HepG2 (cell line): ENCODE measurements around the gene TACO1. TPM values are rescaled to one million over a fixed set of nuclear protein-coding genes. Genes with fewer than 3 reads are reported as not detected.

Experiments
- IKZF1 ChIP-seq: fragments of 450-650 bp; IDR thresholded peaks from 2 replicates; pipeline ENCODE4 v1.7.1; 2016
- IRX3 ChIP-seq: sonication (generic); formaldehyde crosslinking; IDR thresholded peaks from 2 replicates; pipeline ENCODE4 v1.8.1; 2023; ENCODE audit warnings: mild to moderate bottlenecking, low read depth, missing genetic modification reagents, borderline replicate concordance
- ISX ChIP-seq: sonication (generic); formaldehyde crosslinking; conservative IDR thresholded peaks from 2 replicates; pipeline ENCODE4 v1.5.0; 2020; ENCODE audit warnings: missing genetic modification reagents
- LBX2 ChIP-seq: sonication (generic); formaldehyde crosslinking; IDR thresholded peaks from 2 replicates; pipeline ENCODE4 v1.5.0; 2020; ENCODE audit warnings: missing genetic modification reagents, mild to moderate bottlenecking, borderline replicate concordance
- MYC ChIP-seq: sonication (generic); formaldehyde crosslinking; IDR thresholded peaks from 2 replicates; pipeline ENCODE4 v1.9.0; 2021; ENCODE audit warnings: missing genetic modification reagents, borderline replicate concordance
- NFE2L1 ChIP-seq: sonication (generic); formaldehyde crosslinking; IDR thresholded peaks from 2 replicates; pipeline ENCODE4 v1.4.0; 2020; ENCODE audit warnings: missing genetic modification reagents, mild to moderate bottlenecking, borderline replicate concordance
- SYNCRIP ChIP-seq: fragments of 200-400 bp; formaldehyde crosslinking; IDR thresholded peaks from 2 replicates; pipeline ENCODE4 v1.6.1; 2018; ENCODE audit warnings: mild to moderate bottlenecking, low read depth, low read length; ENCODE audit not compliant: insufficient read depth
- UBTF ChIP-seq: sonication (generic); formaldehyde crosslinking; IDR thresholded peaks from 2 replicates; pipeline ENCODE4 v1.4.0; 2020; ENCODE audit warnings: mild to moderate bottlenecking, missing genetic modification reagents
- ZBTB1 ChIP-seq: sonication (generic); formaldehyde crosslinking; IDR thresholded peaks from 2 replicates; pipeline ENCODE4 v1.4.0; 2020; ENCODE audit warnings: missing genetic modification reagents, borderline replicate concordance
- ZBTB4 ChIP-seq: sonication (generic); formaldehyde crosslinking; IDR thresholded peaks from 2 replicates; pipeline ENCODE4 v1.4.0; 2020; ENCODE audit warnings: missing genetic modification reagents, mild to moderate bottlenecking, borderline replicate concordance
- ZNF180 ChIP-seq: sonication (generic); formaldehyde crosslinking; IDR thresholded peaks from 2 replicates; pipeline ENCODE4 v1.4.0; 2020; ENCODE audit warnings: low read depth, missing genetic modification reagents, borderline replicate concordance
- ZNF567 ChIP-seq: sonication (generic); formaldehyde crosslinking; IDR thresholded peaks from 2 replicates; pipeline ENCODE4 v1.8.1; 2023; ENCODE audit warnings: mild to moderate bottlenecking, missing genetic modification reagents, borderline replicate concordance
- ZNF766 ChIP-seq: sonication (generic); formaldehyde crosslinking; IDR thresholded peaks from 2 replicates; pipeline ENCODE4 v1.5.0; 2020; ENCODE audit warnings: missing genetic modification reagents, borderline replicate concordance
- polyA plus RNA-seq, 8 experiments: library from polyadenylated mRNA; depleted of rRNA in 3 of 8; stranded (reverse) in 7 of 8; unstranded in 1 of 8; fragments of >200 nt; fragmentation: Illumina TruSeq in 4 of 8; extraction: Trizol in 4 of 8; gene quantifications; 2 replicates each; pipeline versions ENCODE4 v1.2.1 to v1.2.3, GENCODE V29; 2011 to 2016; ENCODE audit warnings: low read depth in 4 of 8, missing spikeins in 1 of 8, mixed read lengths in 1 of 8; ENCODE audit not compliant: insufficient read depth in 1 of 8
- total RNA-seq, 5 experiments: library from RNA; depleted of rRNA; stranded (reverse); fragments of >200 nt; fragmentation: Illumina TruSeq; extraction: Trizol; gene quantifications; 2 replicates each; pipeline ENCODE4 v1.2.3, GENCODE V29; 2016; ENCODE audit warnings: low read depth in 1 of 5
- TF ChIP-seq, protein P1 (sequence below): sonication (generic); formaldehyde crosslinking; IDR thresholded peaks from 2 replicates; pipeline ENCODE4 v1.8.0; 2022; ENCODE audit warnings: mild to moderate bottlenecking, missing genetic modification reagents, moderate library complexity
- TF ChIP-seq, protein P2 (sequence below): sonication (generic); formaldehyde crosslinking; conservative IDR thresholded peaks from 2 replicates; pipeline ENCODE4 v1.4.0; 2020; ENCODE audit warnings: missing genetic modification reagents

Gene TACO1
- total and polyA plus RNA-seq, 2 of the 13 experiments (the other 11 are each of a cell fraction or from before 2014, with no cell fraction given): 34.7 to 53.6 TPM

DNA sequence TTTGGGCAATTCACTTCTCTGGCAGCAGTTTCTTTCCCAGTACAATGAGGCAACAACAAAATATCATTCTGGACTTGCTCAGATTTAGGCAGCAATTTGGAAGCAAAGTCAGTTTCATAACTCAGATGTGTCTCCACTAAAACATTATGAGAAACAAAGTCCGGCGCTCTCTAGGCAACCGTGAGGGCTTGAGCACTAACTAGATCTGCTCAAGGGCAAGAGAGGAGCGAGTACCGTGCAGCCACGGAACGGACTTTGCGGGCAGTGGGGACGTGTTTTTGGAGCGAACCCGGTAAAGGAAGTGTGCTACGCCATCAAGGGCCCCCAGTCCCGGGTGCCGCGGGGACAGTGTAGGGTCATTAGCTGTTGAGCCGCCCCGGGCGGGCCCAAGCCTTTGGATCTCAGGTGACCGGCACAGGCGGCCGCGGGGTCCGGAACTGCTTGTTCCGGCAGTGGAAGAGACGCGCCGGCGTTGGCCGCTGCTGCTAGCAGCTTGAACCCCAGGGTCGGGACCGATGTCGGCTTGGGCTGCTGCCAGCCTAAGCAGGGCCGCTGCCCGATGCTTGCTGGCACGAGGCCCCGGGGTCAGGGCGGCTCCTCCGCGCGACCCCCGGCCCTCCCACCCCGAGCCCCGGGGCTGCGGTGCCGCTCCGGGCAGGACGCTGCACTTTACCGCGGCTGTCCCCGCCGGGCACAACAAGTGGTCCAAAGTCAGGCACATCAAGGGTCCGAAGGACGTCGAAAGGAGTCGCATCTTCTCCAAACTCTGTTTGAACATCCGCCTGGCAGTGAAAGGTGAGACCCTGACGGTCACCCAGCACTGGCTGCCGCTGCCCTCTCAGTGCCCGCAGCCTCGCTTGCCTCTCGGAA is at the start of gene TACO1 (continued):
- TF ChIP-seq, protein P1, sequence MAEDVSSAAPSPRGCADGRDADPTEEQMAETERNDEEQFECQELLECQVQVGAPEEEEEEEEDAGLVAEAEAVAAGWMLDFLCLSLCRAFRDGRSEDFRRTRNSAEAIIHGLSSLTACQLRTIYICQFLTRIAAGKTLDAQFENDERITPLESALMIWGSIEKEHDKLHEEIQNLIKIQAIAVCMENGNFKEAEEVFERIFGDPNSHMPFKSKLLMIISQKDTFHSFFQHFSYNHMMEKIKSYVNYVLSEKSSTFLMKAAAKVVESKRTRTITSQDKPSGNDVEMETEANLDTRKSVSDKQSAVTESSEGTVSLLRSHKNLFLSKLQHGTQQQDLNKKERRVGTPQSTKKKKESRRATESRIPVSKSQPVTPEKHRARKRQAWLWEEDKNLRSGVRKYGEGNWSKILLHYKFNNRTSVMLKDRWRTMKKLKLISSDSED (CRISPR knock-in tag): no peak
- peak; percentile 89 for TF ChIP-seq MYC (CRISPR knock-in tag)
- peak; percentile 93 for TF ChIP-seq ZBTB4 (CRISPR knock-in tag)
- TF ChIP-seq ZBTB1 (CRISPR knock-in tag): no peak; the same call in 1 of the 2 replicates
- peak; percentile 91 for TF ChIP-seq ISX
- peak; percentile 88; the same call in 1 of the 2 replicates for TF ChIP-seq ZNF567
- peak; percentile 33; the same call in 1 of the 2 replicates for TF ChIP-seq IRX3 (CRISPR knock-in tag)
- TF ChIP-seq IKZF1: no peak
- TF ChIP-seq, protein P2, sequence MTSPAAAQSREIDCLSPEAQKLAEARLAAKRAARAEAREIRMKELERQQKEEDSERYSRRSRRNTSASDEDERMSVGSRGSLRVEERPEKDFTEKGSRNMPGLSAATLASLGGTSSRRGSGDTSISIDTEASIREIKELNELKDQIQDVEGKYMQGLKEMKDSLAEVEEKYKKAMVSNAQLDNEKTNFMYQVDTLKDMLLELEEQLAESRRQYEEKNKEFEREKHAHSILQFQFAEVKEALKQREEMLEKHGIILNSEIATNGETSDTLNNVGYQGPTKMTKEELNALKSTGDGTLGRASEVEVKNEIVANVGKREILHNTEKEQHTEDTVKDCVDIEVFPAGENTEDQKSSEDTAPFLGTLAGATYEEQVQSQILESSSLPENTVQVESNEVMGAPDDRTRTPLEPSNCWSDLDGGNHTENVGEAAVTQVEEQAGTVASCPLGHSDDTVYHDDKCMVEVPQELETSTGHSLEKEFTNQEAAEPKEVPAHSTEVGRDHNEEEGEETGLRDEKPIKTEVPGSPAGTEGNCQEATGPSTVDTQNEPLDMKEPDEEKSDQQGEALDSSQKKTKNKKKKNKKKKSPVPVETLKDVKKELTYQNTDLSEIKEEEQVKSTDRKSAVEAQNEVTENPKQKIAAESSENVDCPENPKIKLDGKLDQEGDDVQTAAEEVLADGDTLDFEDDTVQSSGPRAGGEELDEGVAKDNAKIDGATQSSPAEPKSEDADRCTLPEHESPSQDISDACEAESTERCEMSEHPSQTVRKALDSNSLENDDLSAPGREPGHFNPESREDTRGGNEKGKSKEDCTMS: peak; percentile 82; the same call in 1 of the 2 replicates
- TF ChIP-seq SYNCRIP: no peak
- 0 out of 2 replicates have a peak, but pooled peaks have one; percentile 17 for TF ChIP-seq NFE2L1 (CRISPR knock-in tag)
- TF ChIP-seq UBTF (CRISPR knock-in tag): peak; percentile 97
- peak; percentile 91; the same call in 1 of the 2 replicates for TF ChIP-seq ZNF180 (CRISPR knock-in tag)
- TF ChIP-seq LBX2 (CRISPR knock-in tag): no peak
- TF ChIP-seq ZNF766 (CRISPR knock-in tag): peak; percentile 97
